ENCODE measurements around the gene LECT2.

Gene LECT2

GRCh38 chr5:135975122-135975521, 20.3 kb upstream of the LECT2 start:
- TF ChIP-seq CTCF (IDR thresholded peaks at IDR 0.05; ENCODE audit: extremely low read depth, insufficient read depth, missing control alignments): no peak
- in situ Hi-C loops (cut with MboI; ENCODE audit: low pct_unique_long_range_greater_than_20kb, low sequenced_read_pairs, unreplicated experiment): no loop called here
- DNase-seq (ENCODE audit: low spot score): no peak

GRCh38 chr5:135974021-135974600, 19.3 kb upstream of the LECT2 start:
- in situ Hi-C loops (cut with MboI; ENCODE audit: low pct_unique_long_range_greater_than_20kb, low sequenced_read_pairs, unreplicated experiment): no loop called here
- no peak for DNase-seq (ENCODE audit: low spot score)
- no peak for TF ChIP-seq CTCF (IDR thresholded peaks at IDR 0.05; ENCODE audit: extremely low read depth, insufficient read depth, missing control alignments)

- no peak for DNase-seq (ENCODE audit: low spot score)
- TF ChIP-seq CTCF (IDR thresholded peaks at IDR 0.05; ENCODE audit: extremely low read depth, insufficient read depth, missing control alignments): no peak
- in situ Hi-C loops (cut with MboI; ENCODE audit: low pct_unique_long_range_greater_than_20kb, low sequenced_read_pairs, unreplicated experiment): no loop called here
These were observed 18.7 kb upstream of the LECT2 start for GRCh38 chr5:135973323-135974020.

GRCh38 chr5:135971701-135972100, 16.9 kb upstream of the LECT2 start:
- in situ Hi-C loops (cut with MboI; ENCODE audit: low pct_unique_long_range_greater_than_20kb, low sequenced_read_pairs, unreplicated experiment): no loop called here

GRCh38 chr5:135966790-135967189, 12.0 kb upstream of the LECT2 start:
- in situ Hi-C loops (cut with MboI; ENCODE audit: low pct_unique_long_range_greater_than_20kb, low sequenced_read_pairs, unreplicated experiment): no loop called here
- TF ChIP-seq CTCF (IDR thresholded peaks at IDR 0.05; ENCODE audit: extremely low read depth, insufficient read depth, missing control alignments): no peak
- DNase-seq (ENCODE audit: low spot score): no peak

More at GRCh38 chr5:135971701-135972100, 16.9 kb upstream of the LECT2 start:
- DNase-seq (ENCODE audit: low spot score): no peak
- no peak for TF ChIP-seq CTCF (IDR thresholded peaks at IDR 0.05; ENCODE audit: extremely low read depth, insufficient read depth, missing control alignments)

- no peak for TF ChIP-seq CTCF (IDR thresholded peaks at IDR 0.05; ENCODE audit: extremely low read depth, insufficient read depth, missing control alignments)
- in situ Hi-C loops (cut with MboI; ENCODE audit: low pct_unique_long_range_greater_than_20kb, low sequenced_read_pairs, unreplicated experiment): no loop called here
- DNase-seq (ENCODE audit: low spot score): no peak
These were observed 11.4 kb upstream of the LECT2 start for GRCh38 chr5:135966165-135966564.
